Endothelial cell of umbilical vein (primary cell): ENCODE results near the gene SELENON. TPM values are rescaled to one million over a fixed set of nuclear protein-coding genes. Genes with fewer than 3 reads are reported as not detected.

Experiments
- BruUV-seq: library from RNA; stranded (reverse); fragments of 400-500 nt; replicated peaks from 2 replicates; lab custom pipeline; 2021; lab: Mats Ljungman, UMichigan
- CTCF ChIA-PET: fragments of 300-600, 350-600 bp; sonication (Branson Sonifier 250); formaldehyde crosslinking; loops from one replicate; lab custom pipeline; 2021; ENCODE audit warnings: antibody characterized with exemption, inconsistent platforms; lab: Charles Lee
- POLR2A ChIA-PET: fragments of 300-600, 350-600 bp; sonication (Branson Sonifier 250); formaldehyde crosslinking; loops from one replicate; lab custom pipeline; 2021; ENCODE audit warnings: antibody characterized with exemption, inconsistent platforms; lab: Charles Lee
- DNase-seq: peaks from one replicate; pipeline ENCODE4 v3.0.0-alpha.2; 2011; ENCODE audit warnings: low read depth, low spot score
- FAIRE-seq: peaks from 2 replicates; lab custom pipeline; 2011; peaks lifted over from hg19 to GRCh38; lab: Jason Lieb, UNC
- H2AFZ ChIP-seq: 2 replicates; pipeline ENCODE4 v1.6.0; 2012; ENCODE audit warnings: low read depth, low read length, control low read depth, inconsistent platforms
- H3K27ac ChIP-seq: 2 replicates; pipeline ENCODE4 v1.5.1; 2011; ENCODE audit warnings: low read depth, mild to moderate bottlenecking, control low read depth, low read length, moderate library complexity; ENCODE audit not compliant: insufficient read depth
- H3K27me3 ChIP-seq, 2 experiments: 2 replicates each; pipeline versions ENCODE4 v1.6.0 to v1.6.1; 2011; ENCODE audit warnings: low read length in 2 of 2, mixed read lengths in 1 of 2; ENCODE audit not compliant: control insufficient read depth in 2 of 2, insufficient read depth in 2 of 2
- H3K36me3 ChIP-seq, 2 experiments: 2 replicates in 1 of 2; 3 replicates in 1 of 2; pipeline ENCODE4 v1.5.1; 2011; ENCODE audit warnings: low read length in 2 of 2, mild to moderate bottlenecking in 1 of 2, moderate library complexity in 1 of 2; ENCODE audit not compliant: control insufficient read depth in 2 of 2, insufficient read depth in 2 of 2; ENCODE audit errors: extremely low read depth in 1 of 2
- H3K4me1 ChIP-seq: 3 replicates; pipeline ENCODE4 v1.5.1; 2011; ENCODE audit warnings: mild to moderate bottlenecking, low read length; ENCODE audit not compliant: control insufficient read depth, insufficient read depth; ENCODE audit errors: extremely low read depth
- H3K4me2 ChIP-seq: 2 replicates; pipeline ENCODE4 v1.6.1; 2011; ENCODE audit warnings: low read length, control low read depth, mixed read lengths; ENCODE audit not compliant: insufficient read depth
- H3K4me3 ChIP-seq, 3 experiments: fragments of 200-600 bp in 1 of 3; sonication (generic), shearing (Covaris generic) in 1 of 3; replicated peaks in 1 of 3; 2 replicates each; pipeline ENCODE4 v1.5.1; 2011 to 2016; ENCODE audit warnings: control low read depth in 3 of 3, low read length in 3 of 3, mild to moderate bottlenecking in 2 of 3, inconsistent platforms in 1 of 3, low read depth in 1 of 3, moderate library complexity in 1 of 3; ENCODE audit not compliant: insufficient read depth in 1 of 3
- H3K79me2 ChIP-seq: 2 replicates; pipeline ENCODE4 v1.6.0; 2012; ENCODE audit warnings: low read length, inconsistent platforms; ENCODE audit not compliant: control insufficient read depth, insufficient read depth
- H3K9ac ChIP-seq: replicated peaks from 2 replicates; pipeline ENCODE3; 2011; ENCODE audit warnings: low read length, control low read depth; ENCODE audit not compliant: insufficient read depth; ENCODE audit errors: extremely low read depth
- H3K9me1 ChIP-seq: replicated peaks from 3 replicates; pipeline ENCODE4 v1.6.0; 2011; ENCODE audit warnings: mild to moderate bottlenecking, low read length; ENCODE audit not compliant: control insufficient read depth, insufficient read depth; ENCODE audit errors: extremely low read depth
- H3K9me3 ChIP-seq: replicated peaks from 2 replicates; pipeline ENCODE4 v1.5.1; 2012; ENCODE audit warnings: low read length, inconsistent platforms; ENCODE audit not compliant: control insufficient read depth, insufficient read depth
- H4K20me1 ChIP-seq: replicated peaks from 2 replicates; pipeline ENCODE3; 2011; ENCODE audit warnings: mild to moderate bottlenecking, low read length; ENCODE audit not compliant: control insufficient read depth, insufficient read depth; ENCODE audit errors: extremely low read depth
- CTCF ChIP-seq, 2 donors: IDR thresholded peaks; 1 replicate in 1 of 2; 2 replicates in 1 of 2; pipeline ENCODE4 v1.5.1; 2011; ENCODE audit warnings: low read length in 2 of 2, mild to moderate bottlenecking in 2 of 2, moderate library complexity in 2 of 2, control low read depth in 1 of 2, inconsistent platforms in 1 of 2, low read depth in 1 of 2; ENCODE audit not compliant: insufficient read depth in 1 of 2; ENCODE audit errors: extremely low read depth in 1 of 2
- EZH2 ChIP-seq: IDR thresholded peaks from 2 replicates; pipeline ENCODE4 v1.6.1; 2012; ENCODE audit warnings: borderline replicate concordance, low read depth, mild to moderate bottlenecking, moderate library complexity, low read length, inconsistent platforms; ENCODE audit not compliant: severe bottlenecking
- FOS ChIP-seq: IDR thresholded peaks from 2 replicates; pipeline ENCODE4 v1.6.1; 2011; ENCODE audit warnings: mild to moderate bottlenecking, low read length, moderate library complexity, borderline replicate concordance; ENCODE audit not compliant: insufficient read depth
- GATA2 ChIP-seq: IDR thresholded peaks from 2 replicates; pipeline ENCODE4 v1.7.0; 2011; ENCODE audit warnings: low read depth, mild to moderate bottlenecking, moderate library complexity, mixed read lengths, low read length; ENCODE audit not compliant: insufficient read length, insufficient read depth
- JUN ChIP-seq: IDR thresholded peaks from 2 replicates; pipeline ENCODE4 v1.6.1; 2011; ENCODE audit warnings: borderline replicate concordance, low read depth; ENCODE audit not compliant: insufficient read length, insufficient read depth
- MAX ChIP-seq: IDR thresholded peaks from 2 replicates; pipeline ENCODE4 v1.6.1; 2011; ENCODE audit not compliant: insufficient read depth, insufficient read length
- MYC ChIP-seq: IDR thresholded peaks from one replicate; pipeline ENCODE4 v1.6.1; 2011; ENCODE audit warnings: mild to moderate bottlenecking, low read depth, low read length
- POLR2A ChIP-seq: IDR thresholded peaks from 2 replicates; pipeline ENCODE4 v1.6.1; 2012; ENCODE audit warnings: low read depth, mild to moderate bottlenecking, control low read depth, low read length
- POLR2AphosphoS5 ChIP-seq: IDR thresholded peaks from 2 replicates; pipeline ENCODE4 v1.6.1; 2012; ENCODE audit warnings: low read depth, mild to moderate bottlenecking, control low read depth, low read length, moderate library complexity; ENCODE audit not compliant: insufficient read depth
- dilution Hi-C: fragments of 300-500 bp; cut with MboI; formaldehyde crosslinking; loops from one replicate; pipeline ENCODE4 v1.15.0; 2019; ENCODE audit warnings: low sequenced_read_pairs; ENCODE audit not compliant: extremely low pct_ligation_motif_present
- intact Hi-C: fragments of 100-400 bp; cut with micrococcal nuclease; formaldehyde crosslinking; loops from one replicate; pipeline ENCODE4 v1.10.0; 2022
- polyA plus RNA-seq, 4 experiments: library from polyadenylated mRNA; depleted of rRNA in 3 of 4; stranded (reverse) in 3 of 4; unstranded in 1 of 4; fragments of >200 nt; gene quantifications; 2 replicates each; pipeline versions ENCODE4 v1.2.1 to v1.2.3, GENCODE V29; 2011 to 2012; ENCODE audit warnings: missing spikeins in 1 of 4
- total RNA-seq: library from RNA; stranded (reverse); gene quantifications from 2 replicates; pipeline ENCODE4 v1.2.3, GENCODE V29; 2021

Gene SELENON
- total and polyA plus RNA-seq, 2 donors (not counting 3 experiments of a cell fraction or from before 2014, with no cell fraction given) = 117 to 182 TPM

- intact Hi-C loops (no loop called here), dilution Hi-C loops (no loop called here)
- Histone ChIP-seq H3K27me3 (no peaks in the 10 kb centered on the region), H3K79me2 (peaks cover 2% of the 10 kb centered on the region), H3K4me2 (no peak overlapping the region), H3K36me3 (peaks cover 8 to 26% of the 10 kb centered on the region in 2 experiments), H3K27ac (no peak overlapping the region), H3K9me1 (no peaks in the 10 kb centered on the region), H3K9ac (no peak overlapping the region), H3K4me1 (peaks cover 4% of the 10 kb centered on the region), H4K20me1 (no peaks in the 10 kb centered on the region), H3K9me3 (no peaks in the 10 kb centered on the region), H2AFZ (no peak overlapping the region), H3K4me3 (no peak overlapping the region)
- no TSS peak for BruUV-seq
- CTCF ChIA-PET = no interaction called here
- DNase-seq = no peak
- FAIRE-seq = no peak
- TF ChIP-seq POLR2AphosphoS5 = no peak
- no peak for TF ChIP-seq EZH2
- no peak for TF ChIP-seq CTCF (IDR thresholded peaks at IDR 0.05; ENCODE audit: extremely low read depth in 1 of 2, insufficient read depth in 1 of 2, low read depth in 1 of 2, low read length in 2 of 2)
- no peak for TF ChIP-seq POLR2A
- TF ChIP-seq MAX = no peak
- TF ChIP-seq JUN = no peak
- TF ChIP-seq FOS = no peak
- TF ChIP-seq GATA2 = no peak
- TF ChIP-seq MYC = no peak
- POLR2A ChIA-PET = no interaction called here
Observed at GRCh38 chr1:25826571-25826970, 26.6 kb downstream of the SELENON start.
